ENCODE data around the gene NXN.
"Not testable (repeated sequence)": the region's sequence is repeated elsewhere in the genome, so short reads cannot be mapped to it uniquely, and the experiment has no call there.

The NXN gene

GRCh38 chr17:1005361-1005946 is 25.9 kb upstream of the NXN start:
- no peak for DNase-seq

GRCh38 chr17:1004769-1005295 is 25.3 kb upstream of the NXN start:
- no peak for DNase-seq

GRCh38 chr17:1003972-1004768 is 24.6 kb upstream of the NXN start:
- DNase-seq: no peak

GRCh38 chr17:1003633-1003971 is 24.0 kb upstream of the NXN start:
- DNase-seq: no peak

- no peak for DNase-seq
Observed at GRCh38 chr17:1002771-1003555, 23.4 kb upstream of the NXN start.

- no peak for DNase-seq
Observed at GRCh38 chr17:1002412-1002753, 22.8 kb upstream of the NXN start.

- no peak for DNase-seq
Observed at GRCh38 chr17:1001640-1002411, 22.2 kb upstream of the NXN start.

- DNase-seq: no peak
Observed at GRCh38 chr17:1000597-1001461, 21.3 kb upstream of the NXN start.

- no peak for DNase-seq
Observed at GRCh38 chr17:998111-998510, 18.5 kb upstream of the NXN start.

- peak; percentile 94 for DNase-seq
Observed at GRCh38 chr17:996554-997344, 17.2 kb upstream of the NXN start, which contains the start of gene TIMM22. TSS of gene TIMM22 (plus strand) at chr17:997129. CDS start at chr17:997143, 14 bp downstream.

- not testable (repeated sequence) for DNase-seq
Observed at GRCh38 chr17:995324-995723, 15.7 kb upstream of the NXN start.

GRCh38 chr17:992933-993332 is 13.4 kb upstream of the NXN start:
- no peak for DNase-seq

- no peak for DNase-seq
Observed at GRCh38 chr17:988561-988960, 9.0 kb upstream of the NXN start.

- no peak for DNase-seq
Observed at GRCh38 chr17:987931-988330, 8.4 kb upstream of the NXN start.

GRCh38 chr17:986322-986929 is 6.8 kb upstream of the NXN start:
- no peak for DNase-seq

GRCh38 chr17:983921-984320 is 4.3 kb upstream of the NXN start:
- no peak for DNase-seq

- DNase-seq: no peak
Observed at GRCh38 chr17:981292-981658, 1.7 kb upstream of the NXN start.

GRCh38 chr17:980406-981291 is 1.1 kb upstream of the NXN start:
- peak; percentile 79 for DNase-seq

GRCh38 chr17:979212-979538 is 401 bp downstream of the NXN start:
- DNase-seq: no peak
